ENCODE measurements around the gene TANK. TPM values are rescaled to one million over a fixed set of nuclear protein-coding genes. Genes with fewer than 3 reads are reported as not detected.
"Not testable (repeated sequence)": the region's sequence is repeated elsewhere in the genome, so short reads cannot be mapped to it uniquely, and the experiment has no call there.

The TANK gene, protein sequence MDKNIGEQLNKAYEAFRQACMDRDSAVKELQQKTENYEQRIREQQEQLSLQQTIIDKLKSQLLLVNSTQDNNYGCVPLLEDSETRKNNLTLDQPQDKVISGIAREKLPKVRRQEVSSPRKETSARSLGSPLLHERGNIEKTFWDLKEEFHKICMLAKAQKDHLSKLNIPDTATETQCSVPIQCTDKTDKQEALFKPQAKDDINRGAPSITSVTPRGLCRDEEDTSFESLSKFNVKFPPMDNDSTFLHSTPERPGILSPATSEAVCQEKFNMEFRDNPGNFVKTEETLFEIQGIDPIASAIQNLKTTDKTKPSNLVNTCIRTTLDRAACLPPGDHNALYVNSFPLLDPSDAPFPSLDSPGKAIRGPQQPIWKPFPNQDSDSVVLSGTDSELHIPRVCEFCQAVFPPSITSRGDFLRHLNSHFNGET
- polyA plus RNA-seq (2013, experiment 1 of 2; ENCODE audit: insufficient read length) = 29.6 TPM
- polyA plus RNA-seq (2013, experiment 2 of 2; ENCODE audit: insufficient read length) = 35.3 TPM

DNA sequence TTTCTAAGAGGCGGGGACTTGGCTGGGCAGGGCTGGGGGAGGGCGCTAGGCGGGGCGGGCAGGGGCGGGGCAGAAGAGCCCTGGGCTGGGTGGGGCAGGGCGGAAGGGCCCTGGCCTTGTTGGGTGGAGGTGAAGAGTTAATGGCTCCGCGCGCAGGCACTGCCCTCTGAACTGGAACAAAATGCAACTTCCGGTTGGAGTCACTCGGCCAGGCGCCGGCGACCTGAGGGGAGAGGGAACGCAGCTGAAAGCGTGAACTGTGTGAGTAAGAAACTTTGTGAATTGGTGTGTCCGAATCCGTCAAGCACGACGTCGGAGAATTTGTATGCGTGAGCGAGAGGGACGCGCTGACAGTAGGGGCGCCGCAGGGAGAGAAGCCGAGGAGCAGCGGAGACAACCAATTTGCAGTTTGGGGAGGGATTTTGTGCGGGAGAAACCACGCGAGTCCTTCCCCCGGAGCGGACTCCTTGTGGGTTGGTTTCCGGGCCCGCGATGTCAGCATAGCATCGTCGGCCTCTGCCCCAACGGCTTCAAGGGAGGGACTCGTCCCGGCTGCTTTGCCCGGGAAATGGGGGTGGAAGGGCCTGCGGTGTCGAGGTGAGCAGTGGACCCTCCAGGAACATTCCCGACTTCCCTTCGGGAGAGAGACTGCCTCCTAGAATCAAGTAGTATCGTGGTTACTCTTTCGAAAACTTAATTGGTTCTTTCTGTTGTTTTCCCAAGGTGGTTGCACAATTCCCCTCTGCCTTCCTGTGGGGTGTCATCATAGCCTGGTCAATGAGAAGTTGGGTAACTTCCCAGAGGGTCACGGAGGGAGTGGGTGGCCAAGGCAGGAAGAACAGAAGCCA is at the start of gene TANK:
TANK (plus strand) TSS at position 203 of the 848 bp plus-strand sequence. CDS start 19,235 bp downstream, outside the sequence.
- DNase-seq = peak; percentile 93

DNA sequence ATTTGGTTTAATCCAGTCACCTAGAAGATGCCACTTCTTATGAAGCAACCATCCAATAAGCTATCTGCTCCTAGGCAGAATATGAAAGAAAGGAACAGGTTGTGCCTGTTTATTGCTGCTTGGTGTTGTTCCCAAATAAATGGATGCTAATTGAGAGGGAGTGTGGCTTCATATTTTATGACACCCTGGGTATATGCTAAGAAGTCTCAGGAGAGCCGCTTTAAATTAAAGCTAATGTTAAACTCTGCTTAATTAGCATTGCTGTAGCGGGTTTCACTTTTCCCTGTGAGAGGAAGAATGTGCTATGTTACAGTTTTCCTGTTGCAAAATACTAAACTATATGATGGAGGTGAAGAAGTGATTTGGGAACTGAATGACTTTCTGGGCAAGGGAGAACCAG is 48.7 kb upstream of the TANK start:
- no peak for DNase-seq

DNA sequence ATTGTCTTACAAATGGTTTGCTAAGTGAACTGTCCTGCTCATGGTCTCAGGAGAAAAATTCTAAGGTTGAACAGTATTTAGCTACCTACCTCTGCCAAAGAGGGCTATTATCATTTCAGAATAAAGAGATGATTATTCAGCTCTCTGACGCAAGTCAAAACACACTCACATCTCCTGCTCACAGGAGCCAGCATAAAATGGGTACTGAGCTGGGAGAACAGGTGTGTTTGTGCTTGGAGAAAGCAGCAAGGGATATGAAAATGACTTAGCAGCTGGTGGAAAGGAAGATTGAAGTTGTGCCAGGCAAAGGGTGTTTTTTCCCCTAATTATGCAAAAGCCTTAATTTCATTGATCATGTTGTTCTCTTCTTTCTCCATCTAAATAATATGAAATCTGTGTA is 47.3 kb upstream of the TANK start:
- DNase-seq = no peak

DNA sequence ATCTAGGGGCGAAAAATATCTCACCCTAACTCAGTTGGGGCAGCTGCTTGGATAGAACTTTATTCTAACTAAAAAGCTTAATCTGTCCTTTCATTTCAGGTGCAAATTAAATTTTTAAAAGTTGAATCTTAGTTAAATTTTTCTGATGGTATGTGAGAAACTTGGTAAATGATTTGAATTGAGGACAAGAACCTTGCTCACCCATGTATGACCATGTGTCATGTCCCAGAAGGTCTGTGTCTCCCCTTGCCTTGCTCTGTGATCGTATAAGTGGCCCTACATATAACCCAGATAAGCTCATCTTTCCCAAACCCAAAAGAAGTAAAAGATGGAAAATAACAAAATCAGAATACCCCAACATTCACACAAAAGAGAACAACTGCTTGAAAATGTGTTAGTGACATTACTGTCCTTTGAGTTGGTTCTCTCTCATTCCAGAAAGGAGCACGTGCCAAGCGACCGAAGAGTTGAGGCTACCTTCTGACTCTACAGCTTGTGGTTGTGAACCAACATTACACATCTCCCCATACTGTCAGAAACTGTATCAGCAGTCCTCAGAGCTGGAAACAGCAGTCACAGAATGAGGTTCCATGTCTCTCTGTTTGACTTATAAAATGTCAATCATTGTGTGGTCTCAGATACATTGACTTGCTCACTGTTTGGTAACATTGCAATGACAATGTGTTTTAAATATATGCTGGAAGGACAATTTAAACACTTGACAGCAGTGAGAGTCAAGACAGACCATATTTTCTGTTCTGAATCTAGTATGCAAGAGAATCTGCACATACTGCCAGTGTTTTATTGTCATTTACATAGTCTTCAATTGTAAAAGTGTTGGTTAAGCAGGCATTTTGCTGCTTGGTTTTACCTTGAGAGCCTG is 46.3 kb upstream of the TANK start:
- no peak for DNase-seq

DNA sequence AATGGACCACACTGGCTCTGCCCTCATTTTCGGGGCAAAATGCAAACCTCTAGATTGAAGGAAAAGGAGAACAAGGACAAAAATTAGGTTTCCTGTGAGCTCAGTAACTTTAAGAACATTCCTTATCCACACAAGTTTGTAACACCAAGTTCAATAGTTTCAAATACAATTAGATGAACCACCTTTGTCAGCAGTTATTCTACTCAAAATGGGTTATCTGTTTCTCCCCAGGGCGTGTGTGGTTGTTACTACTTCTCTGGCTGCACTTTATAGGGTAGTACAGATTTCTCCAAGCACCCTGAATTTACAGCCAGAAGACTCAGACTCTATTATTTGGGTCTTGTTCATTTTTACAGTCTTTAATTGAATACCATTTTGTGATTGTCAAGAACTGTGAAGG is 45.0 kb upstream of the TANK start:
- no peak for DNase-seq

DNA sequence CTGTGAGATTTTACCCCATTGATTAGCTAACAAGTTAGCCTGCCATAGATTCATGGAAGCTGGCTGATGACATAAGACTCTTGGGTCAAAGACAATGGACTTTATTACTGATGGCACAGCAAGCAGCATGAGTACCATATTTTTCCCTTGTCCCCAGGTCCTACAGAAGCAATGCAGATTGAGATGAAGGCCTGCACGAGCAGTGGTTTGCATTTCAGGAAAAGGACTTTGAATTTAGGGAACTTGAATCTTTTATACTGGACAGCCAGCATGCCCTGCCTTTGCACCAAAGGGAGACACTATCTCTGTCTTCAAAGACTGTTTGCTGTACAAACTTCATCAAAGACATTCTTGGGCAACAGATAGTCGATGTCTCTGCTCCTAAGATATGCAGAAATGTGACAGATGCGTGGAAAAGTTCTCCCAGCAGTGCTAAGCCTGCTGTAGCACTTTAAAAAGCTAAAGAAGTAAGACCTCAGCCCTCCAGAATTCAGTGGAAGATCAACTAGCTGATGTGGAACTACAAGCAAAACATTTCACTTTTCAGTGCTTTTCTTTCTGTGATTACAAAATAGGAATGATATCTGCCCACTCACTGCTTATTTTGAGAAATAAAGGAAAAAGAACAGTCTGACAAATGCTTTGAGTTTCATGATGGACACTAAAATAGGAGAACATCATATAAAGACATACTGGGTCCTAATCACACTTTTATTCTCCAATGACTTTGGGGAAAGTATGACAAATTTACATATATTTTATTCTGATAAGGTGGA is 44.4 kb upstream of the TANK start:
- no peak for DNase-seq

DNA sequence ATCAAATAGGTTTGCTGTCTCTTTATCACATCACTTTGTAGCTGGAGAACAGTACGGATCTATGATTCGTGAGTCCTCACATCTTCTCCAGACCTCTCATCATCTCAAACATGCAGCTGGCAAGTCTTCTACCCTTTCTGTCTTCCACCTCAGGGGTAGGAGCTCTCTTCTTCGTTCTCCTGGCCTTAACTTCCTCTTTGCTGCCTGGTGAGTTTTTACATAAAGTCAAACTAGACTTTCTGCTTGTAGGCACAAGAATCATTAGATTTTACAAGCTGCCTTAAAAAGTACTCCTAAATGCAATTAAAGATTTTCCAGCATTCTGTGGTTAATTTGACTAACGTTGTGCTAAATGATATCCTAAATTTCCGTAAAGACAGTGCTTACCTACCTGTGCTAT is 43.7 kb upstream of the TANK start:
- DNase-seq = no peak

DNA sequence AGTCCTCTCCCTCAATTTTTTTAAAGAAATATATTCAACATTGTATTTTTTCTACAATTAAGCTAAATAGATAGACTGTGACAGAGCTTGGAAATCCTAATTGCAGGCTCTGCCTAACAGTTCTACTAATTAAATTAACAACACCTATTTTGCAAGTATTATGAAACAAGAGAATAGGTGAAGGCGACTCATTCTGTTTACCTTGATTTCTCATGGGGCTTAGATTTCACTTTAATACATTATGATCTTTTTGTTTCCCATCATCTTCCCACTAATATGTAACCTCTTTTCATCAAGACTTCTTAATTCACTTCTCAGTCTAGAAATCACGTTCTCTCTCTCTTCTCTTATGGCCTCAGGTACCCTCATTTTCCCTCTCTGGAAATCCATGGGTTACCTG is 42.7 kb upstream of the TANK start:
- DNase-seq = no peak

DNA sequence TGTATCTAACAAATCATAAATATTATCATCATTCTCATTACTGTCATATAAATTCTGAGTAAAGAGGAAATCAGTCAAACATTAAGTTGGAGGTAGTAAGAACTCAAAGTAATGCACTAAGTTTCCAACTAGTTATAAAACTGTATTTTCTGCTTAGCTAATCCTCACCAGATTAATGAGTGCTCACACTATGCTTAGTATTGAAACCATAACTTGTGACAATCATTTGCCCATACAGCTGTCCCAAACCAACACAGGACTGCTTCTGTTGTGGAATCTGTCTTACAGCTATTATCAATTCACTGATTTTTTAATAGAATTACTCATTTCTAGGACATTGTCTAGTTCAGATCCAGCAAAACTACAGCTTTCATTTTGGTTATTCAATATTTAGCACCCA is 41.5 kb upstream of the TANK start:
- no peak for DNase-seq

DNA sequence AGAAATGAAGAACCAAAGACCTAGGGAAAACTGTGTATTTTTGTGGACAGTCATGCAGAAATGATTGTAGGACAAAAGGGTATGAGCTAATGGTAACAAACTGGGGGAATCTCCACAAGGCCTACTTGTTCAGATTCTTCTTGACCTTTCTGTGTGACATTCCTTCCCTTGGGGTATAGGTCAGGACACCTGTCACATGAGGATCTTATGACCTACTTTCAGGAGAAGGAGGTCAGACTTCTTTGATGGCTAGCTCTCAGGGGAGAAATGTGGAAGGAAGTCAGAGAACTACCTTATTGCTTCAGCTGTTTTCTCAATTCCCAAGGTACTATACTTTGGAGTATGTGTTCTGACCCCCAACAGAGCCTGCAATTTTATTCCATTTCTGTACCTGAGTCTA is 40.7 kb upstream of the TANK start:
- DNase-seq = no peak

DNA sequence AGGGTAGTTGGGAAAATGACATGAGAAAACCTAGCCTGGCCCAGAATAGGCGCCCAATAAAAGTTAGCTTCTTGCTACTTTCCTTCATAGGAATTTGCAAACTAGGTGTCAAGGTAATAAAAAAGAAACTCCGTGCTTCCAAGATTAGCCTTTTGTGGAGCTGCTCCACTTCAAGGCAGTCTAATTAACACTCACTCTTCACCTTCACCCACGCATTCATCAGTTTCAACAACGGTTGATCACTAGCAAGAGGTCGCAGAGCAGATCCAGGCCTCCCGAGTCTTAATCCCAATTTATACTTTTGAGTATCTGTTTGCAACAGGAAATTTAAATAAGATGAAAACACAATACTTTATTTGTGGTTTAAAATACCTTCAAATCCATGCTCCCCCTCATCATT is 39.5 kb upstream of the TANK start:
- DNase-seq = no peak

DNA sequence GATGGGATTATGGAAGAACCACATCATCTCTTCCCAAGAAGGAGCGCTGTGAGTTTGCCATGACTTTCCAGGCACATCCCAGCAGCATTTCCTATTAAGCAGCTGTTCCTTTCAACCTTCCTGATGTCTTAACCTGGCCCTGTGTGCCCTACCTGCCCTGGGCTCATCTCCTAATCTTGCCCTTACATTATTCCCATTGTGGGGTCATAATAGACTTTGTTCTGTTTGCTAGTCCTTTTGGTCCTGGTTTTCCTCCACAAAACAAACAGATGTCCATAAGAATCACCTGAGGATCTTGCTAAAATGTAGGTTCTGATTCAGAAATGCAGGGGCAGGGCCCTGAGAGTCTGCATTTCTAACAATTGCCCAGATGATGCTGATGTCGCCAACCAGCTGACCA is 38.6 kb upstream of the TANK start:
- no peak for DNase-seq

DNA sequence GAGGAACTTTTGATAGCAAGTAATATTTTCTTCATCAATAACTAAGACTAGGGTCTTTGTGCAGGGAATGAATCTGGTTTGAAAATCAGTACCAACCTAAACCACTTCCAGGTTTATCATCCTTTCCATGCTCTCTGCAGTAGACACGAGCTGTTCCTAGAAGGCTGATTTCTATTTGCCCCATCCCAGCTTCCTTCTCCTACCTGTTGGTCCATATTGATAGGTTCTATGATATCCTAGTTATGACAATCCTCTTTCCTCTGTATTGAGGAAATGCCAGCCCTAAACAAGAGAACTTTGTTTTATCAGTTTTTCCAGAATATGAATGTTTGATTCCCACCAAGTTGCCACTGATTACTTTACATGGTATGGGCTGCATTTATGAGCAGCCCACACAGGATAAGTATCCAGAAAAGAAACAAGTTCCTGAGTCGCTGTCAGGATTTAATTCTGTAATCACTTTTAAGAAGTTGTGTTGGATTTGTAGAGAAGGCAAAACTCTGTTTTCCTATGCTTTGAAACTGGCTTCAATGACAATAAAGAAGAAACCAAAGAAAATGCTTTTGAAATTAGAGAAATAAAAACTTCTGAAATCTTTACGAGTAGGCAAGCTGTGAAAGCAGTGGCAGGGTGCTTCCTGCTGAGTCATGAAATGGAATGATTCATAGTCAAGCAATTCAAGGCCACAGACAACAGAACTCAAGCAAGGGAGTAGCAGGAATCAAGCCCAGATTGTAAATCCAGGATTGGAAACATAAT is 37.3 kb upstream of the TANK start:
- DNase-seq = peak; percentile 94

DNA sequence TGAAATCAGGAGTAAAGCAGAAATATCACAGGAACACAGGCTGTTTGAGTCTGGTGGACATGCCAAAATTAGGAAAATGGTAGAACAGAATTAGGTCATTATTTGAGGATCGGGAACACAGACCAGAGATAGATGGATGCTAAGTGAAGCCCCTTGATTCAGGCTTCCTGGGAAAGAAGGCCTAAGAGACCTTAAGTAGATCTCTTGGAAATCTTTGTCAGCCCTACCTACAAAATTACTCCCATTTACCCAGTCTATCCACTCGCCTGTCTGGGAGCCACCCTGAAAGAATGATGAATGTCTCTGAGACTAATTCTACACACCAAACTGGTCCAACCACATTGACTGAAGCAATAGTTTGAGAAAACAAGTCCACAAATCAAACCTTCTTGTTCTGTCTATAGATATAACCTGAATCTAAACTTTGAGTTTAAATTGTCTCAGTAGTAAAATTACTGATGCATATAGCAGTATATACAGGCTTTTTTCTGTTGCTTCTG is 36.6 kb upstream of the TANK start:
- DNase-seq = no peak

DNA sequence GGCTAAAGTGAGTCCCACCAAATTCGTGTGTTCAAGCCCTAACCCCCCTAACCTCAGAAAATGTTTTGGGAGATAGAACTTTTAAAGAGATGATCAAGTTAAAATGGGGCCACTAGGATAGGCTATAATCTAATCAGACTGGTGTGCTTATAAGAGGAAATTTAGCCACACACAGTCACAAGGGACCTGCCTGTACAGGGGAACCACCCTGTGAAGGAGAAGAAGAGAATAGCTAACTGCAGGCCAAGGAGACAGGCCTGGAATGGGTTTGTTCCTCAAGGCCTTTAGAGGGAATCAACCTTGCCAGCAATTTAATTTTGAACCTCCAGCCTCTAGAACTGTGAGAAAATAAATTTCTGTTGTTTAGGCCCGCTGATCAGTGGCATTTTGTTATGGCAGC is 36.0 kb upstream of the TANK start:
- DNase-seq = no peak

DNA sequence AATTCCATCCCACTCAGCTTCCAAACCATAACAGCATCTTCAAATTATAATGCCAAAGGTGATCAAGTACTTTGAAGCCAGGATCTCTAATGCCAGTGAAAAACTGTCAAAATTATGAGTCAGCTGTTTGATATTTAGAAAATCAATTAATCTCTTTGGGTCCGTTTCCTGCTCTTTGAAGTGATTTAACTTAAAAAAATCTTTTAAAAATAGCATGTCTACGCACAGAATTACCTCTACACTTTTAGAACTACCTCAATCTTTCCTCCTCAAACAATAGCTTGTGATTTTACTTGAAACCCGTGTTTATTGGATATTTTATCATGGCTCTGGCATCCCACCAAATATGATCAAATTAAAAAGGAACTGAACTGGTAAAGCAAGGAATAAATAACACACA is 31.3 kb upstream of the TANK start:
- DNase-seq = no peak

DNA sequence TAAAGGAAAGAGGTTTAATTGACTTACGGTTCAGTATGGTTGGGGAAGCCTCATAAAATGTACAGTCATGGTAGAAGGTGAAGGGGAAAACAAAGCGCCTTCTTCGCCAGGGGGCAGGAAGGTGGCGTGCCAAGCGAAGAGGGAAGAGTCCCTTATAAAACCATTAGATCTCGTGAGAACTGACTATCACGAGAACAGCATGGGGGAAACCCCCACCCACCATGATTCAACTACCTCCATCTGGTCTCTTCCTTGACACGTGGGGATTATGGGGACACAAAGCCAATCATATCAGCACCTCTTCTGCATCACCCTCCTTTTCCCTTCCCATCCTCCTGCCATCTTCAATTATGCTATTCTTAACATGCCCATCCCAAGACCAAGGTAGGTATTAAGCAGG is 29.9 kb upstream of the TANK start:
- DNase-seq = no peak

DNA sequence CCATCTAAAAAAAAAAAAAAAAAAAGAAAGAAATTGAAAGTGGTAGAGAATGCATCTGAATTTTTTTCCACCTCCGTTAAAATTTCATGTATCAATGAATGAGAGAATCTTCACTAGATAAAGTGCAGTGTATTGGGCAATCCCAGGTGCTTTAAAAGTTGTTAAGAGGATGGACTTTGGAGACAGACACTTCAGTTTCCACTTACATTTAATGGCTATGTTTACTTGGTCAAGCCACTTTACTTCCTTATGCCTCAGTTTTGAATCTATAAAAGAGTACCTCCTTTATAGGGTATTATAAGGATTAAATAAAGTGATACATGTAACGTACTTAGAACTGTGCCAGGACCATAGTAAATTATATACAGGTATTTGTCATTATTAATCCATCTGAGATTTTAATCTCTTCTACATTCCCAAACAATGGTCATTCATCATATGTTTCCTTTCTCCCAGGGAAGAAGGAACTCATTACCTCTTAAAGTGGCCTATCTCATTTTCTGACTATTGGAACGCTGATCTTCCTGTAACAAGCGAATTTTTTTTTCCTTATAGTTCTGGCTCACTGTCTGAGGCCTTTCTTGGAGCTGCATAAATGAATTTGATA is 29.1 kb upstream of the TANK start:
- no peak for DNase-seq

DNA sequence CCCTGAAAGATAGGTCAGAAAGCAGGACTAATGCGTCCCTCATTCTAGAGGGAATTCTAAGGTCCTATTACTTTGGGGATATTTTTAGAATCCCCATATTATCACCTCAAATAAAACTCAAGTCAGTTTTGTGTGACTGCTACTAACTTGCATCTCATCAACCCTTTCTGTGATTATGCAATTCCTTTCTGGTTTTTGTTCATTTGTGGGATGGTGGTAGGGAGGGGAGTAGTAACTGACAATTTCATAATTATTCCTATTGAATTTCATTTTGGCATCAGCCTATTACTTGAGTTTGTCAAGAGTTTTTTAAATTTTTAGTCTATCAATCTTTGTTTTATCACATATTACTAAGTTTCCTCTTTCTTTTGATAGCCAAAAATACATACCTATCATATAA is 28.4 kb upstream of the TANK start:
- DNase-seq = no peak

DNA sequence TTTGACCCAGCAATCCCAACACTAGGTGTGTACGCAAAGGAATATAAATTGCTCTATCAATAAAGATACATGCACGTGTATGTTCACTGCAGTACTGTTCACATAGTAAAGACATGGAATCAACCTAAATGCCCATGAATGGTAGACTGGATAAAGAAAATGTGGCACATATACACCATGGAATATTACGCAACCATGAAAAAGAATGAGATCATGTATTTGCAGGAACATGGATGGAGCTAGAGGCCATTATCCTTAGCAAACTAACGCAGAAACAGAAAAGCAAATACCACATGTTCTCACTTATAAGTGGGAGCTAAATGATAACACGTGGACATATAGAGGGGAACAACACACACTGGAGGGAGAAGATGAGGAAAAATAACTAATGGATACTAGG is 27.8 kb upstream of the TANK start:
- DNase-seq = not testable (repeated sequence)

All from fibroblast of skin of back (primary cell).